Epithelial cell of esophagus (primary cell): ENCODE results near the gene MED13L.

Experiments used
- DNase-seq: peaks from one replicate; pipeline ENCODE4 v3.0.0; 2010; ENCODE audit warnings: low read depth
- H3K4me3 ChIP-seq: 2 replicates; pipeline ENCODE4 v1.5.1; 2011; ENCODE audit warnings: mild to moderate bottlenecking, low read length, control low read depth
- TF ChIP-seq, protein P1 (sequence below): IDR thresholded peaks from 2 replicates; pipeline ENCODE4 v1.5.1; 2011; ENCODE audit warnings: low read depth, mild to moderate bottlenecking, low read length, control low read depth, inconsistent platforms; ENCODE audit not compliant: insufficient read depth; ENCODE audit errors: missing control alignments

Gene MED13L

DNA sequence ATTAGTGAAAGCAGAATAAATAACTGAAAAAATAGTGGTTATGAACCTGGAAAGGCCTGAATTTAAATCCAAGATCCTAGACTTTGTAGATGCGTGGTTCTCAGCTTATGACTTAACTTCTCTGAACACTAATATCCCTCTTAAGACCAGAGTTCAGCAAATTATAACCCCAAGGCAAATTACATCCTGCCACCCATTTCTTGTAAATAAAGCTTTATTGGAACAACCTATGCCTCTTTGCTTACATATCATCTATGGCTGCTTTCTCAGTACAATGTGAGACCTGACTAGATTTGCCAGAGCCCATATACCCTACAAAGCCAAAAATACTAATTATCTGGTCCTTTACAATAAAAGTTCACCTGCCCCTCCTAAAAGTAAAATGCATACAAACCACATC is 199.1 kb downstream of the MED13L start:
- TF ChIP-seq, protein P1, sequence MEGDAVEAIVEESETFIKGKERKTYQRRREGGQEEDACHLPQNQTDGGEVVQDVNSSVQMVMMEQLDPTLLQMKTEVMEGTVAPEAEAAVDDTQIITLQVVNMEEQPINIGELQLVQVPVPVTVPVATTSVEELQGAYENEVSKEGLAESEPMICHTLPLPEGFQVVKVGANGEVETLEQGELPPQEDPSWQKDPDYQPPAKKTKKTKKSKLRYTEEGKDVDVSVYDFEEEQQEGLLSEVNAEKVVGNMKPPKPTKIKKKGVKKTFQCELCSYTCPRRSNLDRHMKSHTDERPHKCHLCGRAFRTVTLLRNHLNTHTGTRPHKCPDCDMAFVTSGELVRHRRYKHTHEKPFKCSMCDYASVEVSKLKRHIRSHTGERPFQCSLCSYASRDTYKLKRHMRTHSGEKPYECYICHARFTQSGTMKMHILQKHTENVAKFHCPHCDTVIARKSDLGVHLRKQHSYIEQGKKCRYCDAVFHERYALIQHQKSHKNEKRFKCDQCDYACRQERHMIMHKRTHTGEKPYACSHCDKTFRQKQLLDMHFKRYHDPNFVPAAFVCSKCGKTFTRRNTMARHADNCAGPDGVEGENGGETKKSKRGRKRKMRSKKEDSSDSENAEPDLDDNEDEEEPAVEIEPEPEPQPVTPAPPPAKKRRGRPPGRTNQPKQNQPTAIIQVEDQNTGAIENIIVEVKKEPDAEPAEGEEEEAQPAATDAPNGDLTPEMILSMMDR, result no peak
- no peak overlapping the region for H3K4me3 ChIP-seq
- DNase-seq, result no peak

DNA sequence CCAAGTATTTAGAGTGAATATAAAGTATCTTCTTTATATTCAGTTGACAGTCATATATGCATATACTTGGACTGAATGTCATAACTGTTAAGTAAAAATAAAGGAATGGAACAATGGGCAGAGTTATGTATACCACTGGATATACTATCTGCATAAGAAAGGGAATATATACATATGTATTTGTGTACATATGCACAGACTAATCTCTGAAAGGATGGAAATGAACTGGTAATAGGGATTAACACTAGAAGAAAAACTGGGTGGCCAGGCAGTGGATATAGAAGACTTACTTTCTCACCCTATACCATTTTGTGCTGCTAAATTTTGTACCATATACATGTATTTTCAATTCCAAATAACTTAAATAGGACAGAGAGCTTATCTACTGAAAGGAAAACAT is 200.1 kb downstream of the MED13L start:
- TF ChIP-seq, protein P1, result no peak
- no peak for DNase-seq
- H3K4me3 ChIP-seq, result no peak overlapping the region

DNA sequence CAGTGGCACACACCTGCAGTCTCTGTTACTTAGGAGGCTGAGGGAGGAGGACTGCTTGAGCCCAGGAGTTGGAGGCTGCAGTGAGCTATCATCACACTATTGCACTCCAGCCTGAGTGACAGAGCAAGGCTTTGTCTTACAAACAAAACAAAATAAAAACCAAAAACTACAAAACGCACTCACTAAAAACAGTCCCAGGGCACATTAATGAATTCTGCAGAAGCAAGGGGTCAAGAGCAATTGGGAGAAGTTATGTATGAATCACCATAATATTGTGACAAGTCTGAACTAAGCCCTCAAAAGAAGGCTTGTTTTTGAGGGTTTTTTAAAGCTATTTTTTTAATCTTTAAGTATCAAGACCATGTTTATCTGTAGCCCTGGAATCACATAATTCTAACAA is 201.1 kb downstream of the MED13L start:
- TF ChIP-seq, protein P1, result no peak
- peak; percentile 24 for DNase-seq
- no peak overlapping the region for H3K4me3 ChIP-seq

DNA sequence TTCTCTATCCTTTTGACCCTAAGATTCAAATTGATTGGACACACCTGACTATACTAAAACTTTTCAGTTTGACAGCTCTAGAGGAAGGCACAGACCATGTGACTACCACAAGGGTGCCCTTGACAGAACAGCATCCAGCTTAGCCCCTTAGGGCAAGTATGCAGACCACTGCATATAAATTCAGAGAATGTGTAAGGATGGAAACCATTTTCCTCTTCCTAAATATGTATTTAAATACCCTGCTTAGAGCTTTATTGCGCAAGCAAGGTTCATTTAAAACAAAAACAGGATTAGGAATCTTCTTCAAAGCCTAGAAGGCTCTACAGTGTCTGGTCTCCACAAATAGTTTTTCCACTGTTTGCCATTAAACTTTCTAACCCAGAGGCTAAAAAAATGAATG is 202.8 kb downstream of the MED13L start:
- TF ChIP-seq, protein P1, result no peak
- DNase-seq, result no peak
- no peak overlapping the region for H3K4me3 ChIP-seq

DNA sequence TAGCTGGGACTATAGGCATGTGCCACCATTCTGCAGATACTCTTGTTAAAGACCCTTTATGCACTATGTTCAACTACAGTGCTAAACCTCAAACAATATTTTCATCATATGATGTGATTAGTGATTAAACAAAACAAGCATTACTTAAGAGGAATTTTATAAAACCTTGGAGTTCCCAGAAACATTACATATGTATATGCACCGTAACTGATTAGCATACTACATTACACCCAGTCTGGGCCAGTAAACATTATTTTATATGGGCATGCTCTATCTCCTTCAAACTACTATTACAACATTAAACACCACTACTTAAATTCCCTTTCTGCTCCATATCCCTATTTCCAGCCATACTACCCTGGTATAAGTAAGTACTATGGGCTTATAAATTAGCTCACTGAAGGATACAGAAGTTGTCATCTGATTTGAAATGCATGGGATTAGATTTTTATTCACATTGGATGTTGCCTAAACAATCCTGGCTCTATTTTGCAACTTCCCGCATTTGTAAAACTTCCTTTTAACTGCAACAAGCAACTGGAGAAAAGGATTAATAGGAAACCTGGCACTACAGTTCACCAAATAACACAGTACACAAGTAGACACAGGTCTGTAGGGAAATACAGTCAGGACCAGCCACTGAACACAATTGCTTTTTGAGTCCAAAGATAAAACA is 205.8 kb downstream of the MED13L start:
- no peak for DNase-seq
- H3K4me3 ChIP-seq, result no peak overlapping the region
- TF ChIP-seq, protein P1, result no peak

DNA sequence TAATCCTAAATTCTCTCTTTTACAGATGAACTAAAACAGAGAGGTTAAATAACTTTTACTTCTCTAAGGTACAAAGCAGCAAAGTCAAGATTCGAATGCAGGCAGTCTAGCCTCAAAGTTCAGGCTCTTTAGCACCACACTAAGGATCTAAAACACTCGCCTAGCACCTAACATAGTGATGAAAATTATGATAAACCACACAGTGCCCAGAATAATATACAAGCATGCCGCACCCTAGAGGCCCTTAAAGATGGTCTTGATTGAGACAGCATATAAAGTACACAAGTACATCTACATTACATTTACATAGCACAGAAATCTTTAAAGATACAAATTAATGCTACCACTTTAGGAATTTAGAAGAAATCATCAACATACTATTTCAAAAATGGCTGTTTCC is 207.0 kb downstream of the MED13L start:
- no peak overlapping the region for H3K4me3 ChIP-seq
- no peak for DNase-seq
- TF ChIP-seq, protein P1, result no peak

DNA sequence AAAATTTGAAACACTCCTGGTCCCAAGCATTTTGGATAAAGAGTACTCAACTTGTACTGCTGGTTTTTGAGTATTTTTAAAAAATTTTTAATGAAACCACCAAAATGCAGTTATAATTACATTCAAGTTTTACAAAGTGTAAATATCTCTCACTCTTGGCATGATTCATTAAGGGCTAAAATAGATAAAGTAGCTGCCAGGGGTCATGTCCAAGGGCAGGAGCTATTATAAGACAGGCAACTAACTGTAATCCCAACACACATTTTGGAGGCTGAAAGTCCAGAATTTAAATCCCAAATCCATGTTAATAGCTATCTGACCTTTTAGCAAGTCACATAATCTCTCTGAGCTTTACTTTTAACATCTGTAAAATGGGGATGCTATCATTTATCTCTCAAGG is 207.6 kb downstream of the MED13L start:
- DNase-seq, result no peak
- no peak overlapping the region for H3K4me3 ChIP-seq
- TF ChIP-seq, protein P1, result no peak
